ENCODE data around the gene EFNB2. TPM values are rescaled to one million over a fixed set of nuclear protein-coding genes. Genes with fewer than 3 reads are reported as not detected.

EFNB2 gene
- total RNA-seq, 1 experiment from 2014 or later: 4.7 TPM

GRCh38 chr13:106517109-106517847 is 18.2 kb downstream of the EFNB2 start:
- Histone ChIP-seq H3K36me3 (ENCODE audit: control insufficient read depth, insufficient read depth, low read length) (no peaks in the 10 kb centered on the region), H3K4me3 (ENCODE audit: low read depth in 2 of 2, low read length in 2 of 2) (no peak overlapping the region), H3K27ac (ENCODE audit: low read length) (no peak overlapping the region), H3K9me3 (ENCODE audit: control insufficient read depth, insufficient read depth, low read depth, low read length) (no peaks in the 10 kb centered on the region), H3K27me3 (ENCODE audit: control insufficient read depth, insufficient read depth, low read length) (no peaks in the 10 kb centered on the region), H3K4me1 (ENCODE audit: control insufficient read depth, insufficient read depth, low read length) (no peaks in the 10 kb centered on the region; the same call in 1 of the 2 replicates)
- ATAC-seq (no peak), DNase-seq (ENCODE audit: low read depth, low spot score) (no peak)
- BruUV-seq (replicated peaks): no TSS peak
- intact Hi-C loops (cut with micrococcal nuclease; ENCODE audit: unreplicated experiment) (no loop called here), in situ Hi-C loops (cut with HindIII; ENCODE audit: low pct_unique_long_range_greater_than_20kb, low sequenced_read_pairs) (no loop called here)
- POLR2A ChIA-PET: no interaction called here
- CTCF ChIA-PET: no interaction called here
- TF ChIP-seq TCF7L2 (IDR thresholded peaks at IDR 0.05; ENCODE audit: low read depth, low read length): no peak
- no peak for TF ChIP-seq CTCF (IDR thresholded peaks at IDR 0.05)
- no peak for TF ChIP-seq REST (IDR thresholded peaks at IDR 0.05; ENCODE audit: insufficient read depth in 1 of 2, low read depth in 2 of 2, low read length in 1 of 2)
- no peak for TF ChIP-seq SIN3A (IDR thresholded peaks at IDR 0.05; ENCODE audit: borderline replicate concordance, insufficient read depth, low read depth, low read length)
- no peak for TF ChIP-seq POLR2AphosphoS5 (IDR thresholded peaks at IDR 0.05; ENCODE audit: low read depth, low read length)

GRCh38 chr13:106515635-106516254 is 19.7 kb downstream of the EFNB2 start:
- no TSS peak for BruUV-seq (replicated peaks)
- ChIA-PET POLR2A (no interaction called here), CTCF (no interaction called here)
- no peaks in the 10 kb centered on the region; the same call in 1 of the 2 replicates for H3K4me1 ChIP-seq (ENCODE audit: control insufficient read depth, insufficient read depth, low read length)
- DNase-seq (ENCODE audit: low read depth, low spot score): no peak
- in situ Hi-C loops (cut with HindIII; ENCODE audit: low pct_unique_long_range_greater_than_20kb, low sequenced_read_pairs) (no loop called here), intact Hi-C loops (cut with micrococcal nuclease; ENCODE audit: unreplicated experiment) (no loop called here)
- ATAC-seq: no peak
- no peak overlapping the region for H3K27ac ChIP-seq (ENCODE audit: low read length)
- no peak overlapping the region for H3K4me3 ChIP-seq (ENCODE audit: low read depth in 2 of 2, low read length in 2 of 2)
- no peaks in the 10 kb centered on the region for H3K9me3 ChIP-seq (ENCODE audit: control insufficient read depth, insufficient read depth, low read depth, low read length)
- no peak for TF ChIP-seq TCF7L2 (IDR thresholded peaks at IDR 0.05; ENCODE audit: low read depth, low read length)
- H3K36me3 ChIP-seq (ENCODE audit: control insufficient read depth, insufficient read depth, low read length): no peaks in the 10 kb centered on the region
- H3K27me3 ChIP-seq (ENCODE audit: control insufficient read depth, insufficient read depth, low read length): no peaks in the 10 kb centered on the region
